HG02763 (cell line): Measurements from ENCODE around the gene SMARCC1.

Experiments used
- ATAC-seq: cut with Tn5 transposase; IDR thresholded peaks from one replicate; pipeline ENCODE4 v1.9.1; 2021; ENCODE audit warnings: mild to moderate bottlenecking, moderate library complexity; ENCODE audit not compliant: unreplicated experiment

SMARCC1 gene

DNA sequence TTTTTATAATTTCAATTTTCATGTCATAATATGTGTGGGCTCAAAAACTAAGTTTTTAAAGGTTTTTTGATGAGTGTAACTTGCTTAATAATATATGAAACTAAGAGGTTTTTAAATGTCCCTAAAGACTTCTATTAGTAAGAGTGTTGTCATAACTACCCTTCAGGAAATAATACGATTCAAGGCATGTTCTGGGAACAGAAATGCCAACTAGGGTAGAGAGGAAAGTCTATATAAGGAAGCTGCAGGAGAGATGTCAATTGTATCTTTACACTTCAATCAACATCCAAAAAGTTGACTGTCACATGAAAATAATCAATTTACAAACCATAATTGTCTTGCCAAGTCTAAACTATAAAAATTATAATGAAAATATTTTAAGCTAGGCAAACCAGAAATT lies 76.3 kb downstream of the SMARCC1 start:
- ATAC-seq = no peak

DNA sequence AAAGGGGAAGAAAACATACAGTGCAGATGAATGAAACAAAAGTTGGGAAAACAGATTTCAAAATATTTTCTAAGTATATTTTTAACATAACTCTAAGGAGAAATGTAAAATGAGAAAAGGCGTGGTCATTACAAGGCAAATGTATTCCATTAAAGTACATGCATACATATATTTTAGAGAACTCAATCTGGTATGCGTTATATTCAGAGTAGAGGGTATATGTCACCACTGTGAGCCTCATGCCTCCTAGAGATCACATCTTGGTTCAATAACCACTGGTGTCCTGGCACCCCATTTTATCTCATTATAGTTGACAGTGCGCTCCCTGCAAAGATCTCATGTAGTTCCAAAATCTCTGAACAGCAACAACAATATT lies 77.5 kb downstream of the SMARCC1 start:
- no peak for ATAC-seq

GRCh38 chr3:47701388-47701787 lies 80.3 kb downstream of the SMARCC1 start:
- ATAC-seq = no peak

DNA sequence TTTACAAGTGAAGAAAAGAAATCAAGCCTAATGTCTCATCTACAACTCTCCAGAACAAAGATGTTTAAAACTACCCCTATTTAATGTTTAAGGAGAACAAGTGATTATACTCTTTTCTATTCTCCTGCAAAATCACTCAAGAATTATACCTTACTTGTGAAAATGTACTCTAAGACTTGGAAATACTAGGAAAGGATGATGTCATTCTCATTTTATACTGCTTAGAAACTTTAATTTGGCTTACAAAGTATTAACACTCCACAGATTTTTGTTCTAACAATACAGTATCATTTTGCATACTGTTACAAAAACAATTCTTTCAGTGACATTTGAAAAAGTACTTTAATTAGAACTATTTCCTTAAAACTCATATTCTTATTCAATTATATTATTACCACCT lies 89.5 kb downstream of the SMARCC1 start:
- no peak for ATAC-seq

DNA sequence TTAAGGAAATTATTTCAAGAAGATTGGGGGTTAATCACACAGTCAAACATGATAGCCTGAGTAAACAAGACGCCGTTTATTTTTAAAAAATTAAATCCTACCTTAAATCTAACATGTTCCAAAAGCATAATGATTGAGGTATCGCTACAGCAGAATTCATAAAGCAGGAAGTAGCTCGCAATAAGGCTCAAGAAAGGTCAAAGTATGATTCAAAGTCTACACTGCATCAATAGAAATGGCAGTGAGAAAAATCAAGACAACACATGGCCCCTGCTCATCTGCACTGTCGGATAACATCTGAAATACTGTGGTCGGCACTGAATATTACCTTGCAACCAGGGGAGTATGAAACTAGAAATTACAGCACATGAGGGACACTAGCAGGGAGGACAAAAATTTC lies 93.2 kb downstream of the SMARCC1 start:
- no peak for ATAC-seq

DNA sequence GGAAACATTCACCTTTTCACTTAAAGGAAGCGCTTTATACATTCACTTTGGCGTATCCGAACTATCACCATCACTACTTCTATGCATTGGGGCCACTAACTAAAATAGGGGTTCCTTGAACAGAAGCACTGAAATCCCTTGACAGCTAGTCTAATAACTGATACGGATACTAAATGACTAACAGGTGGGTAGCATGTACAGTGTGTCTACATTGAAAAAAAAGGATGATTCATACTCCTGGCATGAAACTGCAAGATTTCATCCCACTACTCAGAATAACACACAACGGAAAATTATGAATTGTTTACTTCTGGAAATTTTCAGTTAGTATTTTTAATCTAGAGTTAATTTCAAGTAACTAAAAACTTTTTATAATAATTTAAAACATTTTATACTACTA lies 96.7 kb downstream of the SMARCC1 start:
- ATAC-seq = no peak

- ATAC-seq = no peak
Observed at GRCh38 chr3:47681016-47681415, 100.7 kb downstream of the SMARCC1 start.

DNA sequence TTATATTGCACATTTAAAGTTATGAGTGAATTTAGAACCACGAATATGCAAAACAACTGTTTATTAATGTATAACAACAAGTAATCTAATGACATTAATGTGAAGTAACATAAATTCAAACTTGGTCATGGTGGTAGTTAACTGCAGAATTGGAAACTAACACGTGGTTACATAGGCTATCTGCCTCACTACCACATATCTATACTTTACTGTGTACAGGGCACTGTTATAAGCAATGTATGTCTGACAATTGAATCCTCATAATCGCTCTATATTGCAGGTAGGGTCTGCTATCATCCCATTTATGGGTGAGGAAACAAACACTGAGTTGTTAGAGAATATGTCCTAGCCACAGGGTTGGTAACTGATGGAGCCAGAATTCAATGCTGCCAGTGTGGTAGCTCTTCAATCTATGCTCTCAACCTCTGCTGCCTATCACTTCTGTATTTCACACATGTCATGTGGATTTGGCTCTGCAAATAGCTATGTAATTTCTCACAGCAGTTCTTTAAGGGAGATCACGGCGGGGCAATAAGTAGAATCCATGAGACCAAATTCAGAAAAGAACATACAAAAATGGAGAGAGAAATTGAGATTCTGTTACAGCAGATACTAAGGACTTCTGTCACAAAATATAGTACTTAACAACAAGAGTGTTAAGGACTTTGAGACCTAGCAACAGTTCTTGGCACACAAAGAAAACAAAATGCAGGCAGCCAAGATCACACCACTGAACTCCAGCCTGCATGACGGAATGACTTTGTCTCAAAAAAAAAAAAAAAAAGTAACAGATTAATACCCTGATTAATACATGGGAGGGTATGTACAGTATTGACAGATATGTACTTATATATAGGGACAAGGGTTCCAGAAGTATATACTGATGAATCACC lies 103.0 kb downstream of the SMARCC1 start:
- ATAC-seq = no peak

DNA sequence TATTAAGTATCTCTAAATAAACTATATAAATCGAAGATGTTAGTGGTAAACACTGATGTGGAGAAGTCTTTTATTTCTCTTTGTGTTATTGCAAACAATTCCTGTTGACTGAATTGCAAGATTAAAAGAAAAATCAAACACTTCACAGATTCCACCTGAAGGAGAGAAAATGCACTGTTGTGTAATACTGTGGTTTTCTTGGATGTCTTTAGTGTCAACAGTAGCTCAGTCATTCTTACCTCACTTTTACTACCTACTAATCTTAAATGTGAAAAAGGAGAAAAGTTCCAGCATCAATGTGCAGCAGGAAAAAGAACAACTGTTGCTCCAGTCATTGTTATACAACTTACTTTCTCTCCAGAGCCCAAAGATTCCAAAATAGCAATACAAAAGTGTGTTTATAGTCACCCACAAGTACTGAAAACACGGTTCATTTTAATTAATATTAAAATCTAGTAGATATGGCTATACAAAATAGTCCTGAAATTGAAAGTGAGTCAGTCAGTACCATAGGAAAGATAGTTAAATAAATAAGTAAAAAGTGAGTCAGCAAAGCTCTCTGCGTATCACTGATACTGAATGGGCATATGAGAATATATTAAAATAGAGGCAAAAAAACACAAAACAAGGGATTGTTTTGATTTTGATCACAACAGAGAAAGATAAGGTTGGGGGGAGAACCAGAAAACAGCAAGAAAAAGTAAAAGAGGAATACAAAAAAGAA lies 112.5 kb downstream of the SMARCC1 start:
- ATAC-seq = no peak

GRCh38 chr3:47666118-47666517 lies 115.6 kb downstream of the SMARCC1 start:
- no peak for ATAC-seq

DNA sequence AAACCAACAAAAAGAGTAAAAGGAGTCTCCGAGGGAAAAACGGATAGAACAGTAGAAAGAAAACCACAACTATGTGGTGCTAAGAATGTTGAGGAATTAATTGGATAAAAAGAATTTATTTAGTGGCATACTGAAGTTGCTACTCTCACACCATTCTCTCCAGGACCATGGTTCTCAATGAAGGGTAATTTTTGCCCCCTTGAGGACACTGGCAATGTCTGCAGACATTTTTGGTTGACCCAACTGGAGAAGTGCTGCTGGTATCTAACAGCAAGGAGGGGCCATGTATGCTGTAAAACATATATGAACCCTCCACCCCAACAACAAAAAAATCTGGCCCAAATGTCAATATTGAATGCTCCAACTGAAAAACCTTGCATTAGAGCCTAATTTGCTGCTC lies 117.2 kb downstream of the SMARCC1 start:
- no peak for ATAC-seq

- ATAC-seq = no peak
Observed at GRCh38 chr3:47663630-47664240, 118.0 kb downstream of the SMARCC1 start.

- no peak for ATAC-seq
Observed at GRCh38 chr3:47661121-47661752, 120.5 kb downstream of the SMARCC1 start.

GRCh38 chr3:47658444-47658843 lies 123.2 kb downstream of the SMARCC1 start:
- ATAC-seq = no peak

- no peak for ATAC-seq
Observed at GRCh38 chr3:47652142-47652541, 129.6 kb downstream of the SMARCC1 start.

- no peak for ATAC-seq
Observed at GRCh38 chr3:47650294-47650693, 131.4 kb downstream of the SMARCC1 start.

GRCh38 chr3:47647550-47647949 lies 134.1 kb downstream of the SMARCC1 start:
- no peak for ATAC-seq

DNA sequence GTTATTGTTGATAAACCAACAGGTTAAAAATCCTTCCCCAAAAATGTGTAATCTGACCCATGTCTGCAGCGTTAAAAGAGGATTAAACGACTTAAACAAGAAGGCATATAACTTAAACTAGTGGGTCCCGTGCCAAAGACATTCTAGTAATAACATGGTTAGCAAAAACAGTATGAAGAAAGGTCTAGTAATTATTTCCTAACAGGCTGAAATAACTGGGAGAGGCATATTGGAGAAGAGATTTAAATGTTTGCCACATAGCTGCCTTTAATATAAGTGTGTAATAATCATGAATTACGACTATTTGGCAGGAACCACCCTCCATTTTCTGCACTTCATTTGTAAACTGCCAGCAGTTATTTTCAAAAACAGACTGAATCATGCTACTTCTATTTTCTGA lies 135.3 kb downstream of the SMARCC1 start:
- ATAC-seq = no peak

DNA sequence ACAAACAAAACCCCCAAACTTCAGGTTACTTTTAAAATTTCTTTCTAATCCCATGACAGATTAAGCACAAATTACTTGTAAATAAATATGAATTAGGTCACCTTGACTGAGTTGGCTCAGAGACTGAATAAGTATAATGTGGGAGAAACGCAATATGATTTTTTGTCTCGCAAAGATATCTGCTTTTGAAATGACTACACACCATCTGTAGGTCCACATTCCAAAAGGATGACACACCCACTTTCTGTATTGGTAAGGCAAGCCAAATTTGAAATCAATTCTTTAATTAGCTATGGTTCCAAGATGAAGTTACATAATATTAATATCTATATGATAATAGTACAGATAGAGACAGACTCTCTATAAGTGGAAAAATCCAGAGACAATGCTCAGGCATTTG lies 136.1 kb downstream of the SMARCC1 start:
- ATAC-seq = no peak

DNA sequence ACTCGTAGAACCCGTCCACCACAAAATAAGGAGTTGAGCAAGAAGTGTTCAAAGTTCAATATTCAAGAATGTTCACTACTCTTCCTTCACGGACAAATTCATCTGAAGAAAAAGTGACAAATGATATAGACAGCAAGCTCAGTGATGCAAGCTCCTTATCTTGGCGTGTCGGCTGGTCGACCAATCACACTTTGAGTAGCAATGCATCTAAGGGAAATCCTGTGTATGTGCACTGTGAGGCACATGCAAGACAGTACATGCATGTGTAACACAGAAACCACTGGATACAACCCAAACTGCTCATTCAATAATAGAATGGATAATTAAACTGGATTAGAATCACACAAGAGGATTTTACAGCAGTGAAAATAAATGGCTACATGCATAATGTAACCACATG lies 138.6 kb downstream of the SMARCC1 start:
- no peak for ATAC-seq

- ATAC-seq = no peak
Observed at GRCh38 chr3:47641739-47642138, 140.0 kb downstream of the SMARCC1 start.
